ENCODE data around the gene CUL1.

Gene CUL1

DNA sequence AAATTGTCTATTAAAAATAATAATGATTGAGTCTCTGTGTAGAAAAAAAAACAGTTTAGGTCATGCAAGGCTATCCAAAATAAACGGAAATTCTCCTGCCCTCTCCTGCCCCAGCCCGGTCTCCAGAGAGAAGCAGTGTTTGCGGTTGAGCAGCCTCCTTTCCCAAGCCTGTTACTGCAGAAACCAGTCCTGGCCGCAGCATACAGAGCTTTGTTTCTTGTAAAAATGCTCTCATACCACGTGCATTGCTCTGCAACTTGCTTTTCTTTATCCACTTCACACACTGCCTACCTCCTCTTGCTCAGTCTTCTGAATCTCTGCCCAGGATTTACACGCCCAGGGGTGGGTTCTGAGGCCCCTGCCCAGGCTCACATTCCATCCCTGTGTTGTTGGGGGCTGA lies 34.4 kb upstream of the CUL1 start:
- FAIRE-seq: no peak
- DNase-seq (ENCODE audit: insufficient read length, low spot score): no peak
- TF ChIP-seq, protein P1, sequence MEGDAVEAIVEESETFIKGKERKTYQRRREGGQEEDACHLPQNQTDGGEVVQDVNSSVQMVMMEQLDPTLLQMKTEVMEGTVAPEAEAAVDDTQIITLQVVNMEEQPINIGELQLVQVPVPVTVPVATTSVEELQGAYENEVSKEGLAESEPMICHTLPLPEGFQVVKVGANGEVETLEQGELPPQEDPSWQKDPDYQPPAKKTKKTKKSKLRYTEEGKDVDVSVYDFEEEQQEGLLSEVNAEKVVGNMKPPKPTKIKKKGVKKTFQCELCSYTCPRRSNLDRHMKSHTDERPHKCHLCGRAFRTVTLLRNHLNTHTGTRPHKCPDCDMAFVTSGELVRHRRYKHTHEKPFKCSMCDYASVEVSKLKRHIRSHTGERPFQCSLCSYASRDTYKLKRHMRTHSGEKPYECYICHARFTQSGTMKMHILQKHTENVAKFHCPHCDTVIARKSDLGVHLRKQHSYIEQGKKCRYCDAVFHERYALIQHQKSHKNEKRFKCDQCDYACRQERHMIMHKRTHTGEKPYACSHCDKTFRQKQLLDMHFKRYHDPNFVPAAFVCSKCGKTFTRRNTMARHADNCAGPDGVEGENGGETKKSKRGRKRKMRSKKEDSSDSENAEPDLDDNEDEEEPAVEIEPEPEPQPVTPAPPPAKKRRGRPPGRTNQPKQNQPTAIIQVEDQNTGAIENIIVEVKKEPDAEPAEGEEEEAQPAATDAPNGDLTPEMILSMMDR (IDR thresholded peaks at IDR 0.05; ENCODE audit: insufficient read depth, missing control alignments): no peak

DNA sequence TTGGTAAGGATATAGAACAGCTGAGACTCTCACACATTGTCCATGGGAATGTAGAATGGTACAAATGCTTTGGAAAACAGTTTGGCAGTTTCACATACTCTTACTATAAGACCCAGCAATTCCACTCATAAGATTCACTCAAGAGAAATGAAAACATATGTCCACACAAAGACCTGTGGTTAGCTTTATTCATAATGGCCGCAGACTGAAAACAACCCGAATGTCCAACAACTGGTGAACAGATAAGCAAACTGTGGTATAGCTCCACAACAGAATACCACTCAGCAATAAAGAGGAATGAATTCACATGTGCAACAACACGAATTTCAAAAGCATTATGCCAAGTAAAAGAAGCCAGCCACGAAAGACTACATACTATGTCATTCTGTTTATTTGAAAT lies 33.5 kb upstream of the CUL1 start:
- FAIRE-seq: no peak
- no peak for DNase-seq (ENCODE audit: insufficient read length, low spot score)
- TF ChIP-seq, protein P1 (IDR thresholded peaks at IDR 0.05; ENCODE audit: insufficient read depth, missing control alignments): no peak

DNA sequence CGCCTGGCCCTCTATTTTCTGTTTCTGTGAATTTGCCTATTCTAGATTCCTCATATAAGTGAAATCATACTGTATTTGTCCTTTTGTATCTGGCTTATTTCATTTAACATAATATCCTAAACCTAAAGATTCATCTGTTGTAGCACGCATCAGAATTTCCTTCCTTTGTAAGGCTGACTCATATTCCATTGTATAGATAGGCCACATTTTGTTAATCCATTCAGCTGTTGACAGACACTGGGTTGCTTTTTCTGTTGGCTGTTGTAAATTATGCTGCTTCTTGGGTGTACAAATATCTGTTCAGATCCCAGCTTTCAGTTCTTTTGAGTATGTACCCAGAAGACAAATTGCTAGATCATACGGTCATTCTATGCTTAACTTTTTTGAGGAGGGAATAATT lies 28.8 kb upstream of the CUL1 start:
- TF ChIP-seq, protein P1 (IDR thresholded peaks at IDR 0.05; ENCODE audit: insufficient read depth, missing control alignments): no peak
- FAIRE-seq: no peak
- DNase-seq (ENCODE audit: insufficient read length, low spot score): no peak

DNA sequence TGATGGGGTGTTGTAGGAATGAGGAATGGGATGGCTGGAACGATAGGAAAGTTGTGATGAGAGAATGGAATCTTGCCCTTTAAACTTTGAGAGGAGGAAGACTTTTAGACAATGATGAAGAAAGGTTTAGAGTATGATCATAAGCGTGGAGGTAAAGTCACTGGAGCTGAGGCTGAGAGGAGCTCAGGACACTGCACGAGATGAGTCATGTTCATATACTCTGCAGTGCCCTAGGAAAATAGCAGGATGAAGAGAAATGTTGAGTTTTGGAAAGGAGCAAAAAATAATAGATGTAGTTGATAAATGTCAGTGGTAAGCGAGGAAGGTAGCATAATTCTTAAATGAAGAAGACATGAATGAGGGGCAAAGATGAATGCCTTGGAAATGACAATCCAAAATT lies 28.3 kb upstream of the CUL1 start:
- no peak for DNase-seq (ENCODE audit: insufficient read length, low spot score)
- FAIRE-seq: no peak
- TF ChIP-seq, protein P1 (IDR thresholded peaks at IDR 0.05; ENCODE audit: insufficient read depth, missing control alignments): no peak

DNA sequence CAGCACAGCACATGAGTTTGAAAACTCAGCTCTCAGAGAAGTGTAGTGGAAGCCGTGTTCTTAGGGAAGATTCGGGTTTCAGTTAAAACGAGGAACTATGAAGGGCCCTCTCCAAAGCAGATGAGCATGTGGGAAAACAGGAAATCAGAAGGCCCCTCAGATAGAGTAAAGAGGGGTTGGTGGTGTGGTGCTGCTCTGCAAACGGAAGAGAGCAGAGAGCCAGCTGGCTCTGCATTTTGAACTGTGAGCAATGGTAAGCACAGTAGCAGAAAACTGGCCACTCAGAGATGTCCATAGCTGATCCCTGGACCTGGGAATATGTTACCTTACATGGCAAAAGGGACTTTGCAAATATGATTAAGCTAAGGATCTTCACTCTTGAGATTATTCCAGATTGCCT lies 27.9 kb upstream of the CUL1 start:
- TF ChIP-seq, protein P1 (IDR thresholded peaks at IDR 0.05; ENCODE audit: insufficient read depth, missing control alignments): no peak
- DNase-seq (ENCODE audit: insufficient read length, low spot score): no peak
- no peak for FAIRE-seq

DNA sequence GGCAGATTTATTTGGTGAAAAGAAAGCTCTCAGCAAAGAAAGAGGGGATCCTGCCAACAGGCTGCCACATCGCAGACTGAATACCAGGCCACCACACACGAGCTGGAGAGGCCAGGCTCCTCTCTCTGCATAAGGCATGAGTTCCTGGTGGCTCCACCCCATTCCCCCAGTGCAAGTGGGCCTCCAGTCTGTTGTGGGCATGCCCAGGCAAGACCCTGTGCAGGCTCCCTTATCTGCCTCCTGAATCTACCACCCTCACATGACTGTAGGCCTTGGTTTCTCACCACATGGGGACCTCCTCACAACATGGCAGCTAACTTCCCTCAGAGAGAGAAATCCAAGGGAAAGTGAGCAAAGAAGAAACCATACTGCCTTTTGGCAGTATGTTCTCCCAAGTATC lies 26.7 kb upstream of the CUL1 start:
- FAIRE-seq (no peak), DNase-seq (ENCODE audit: insufficient read length, low spot score) (no peak)
- TF ChIP-seq, protein P1 (IDR thresholded peaks at IDR 0.05; ENCODE audit: insufficient read depth, missing control alignments): no peak

DNA sequence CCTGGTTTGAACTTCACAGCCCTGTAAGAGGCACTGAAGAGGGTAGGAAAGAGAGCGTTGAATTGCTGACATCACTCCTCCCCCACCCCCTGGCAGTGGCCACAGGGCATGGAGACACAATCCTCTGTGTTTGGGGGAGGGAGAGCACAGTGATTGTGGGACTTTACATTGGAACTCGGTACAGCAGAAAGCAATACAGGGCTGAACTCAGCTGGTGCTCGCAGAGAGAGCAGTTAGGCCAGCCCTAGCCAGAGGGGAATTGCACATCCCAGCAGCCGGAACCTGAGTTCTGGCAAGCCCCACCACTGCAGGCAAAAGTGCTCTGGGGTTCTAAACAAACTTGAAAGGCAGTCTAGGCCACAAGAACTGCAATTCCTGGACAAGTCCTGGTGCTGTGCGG lies 24.0 kb upstream of the CUL1 start:
- FAIRE-seq (no peak), DNase-seq (ENCODE audit: insufficient read length, low spot score) (no peak)
- TF ChIP-seq, protein P1 (IDR thresholded peaks at IDR 0.05; ENCODE audit: insufficient read depth, missing control alignments): no peak
